Neural cell (in vitro differentiated cells): Measurements from ENCODE around the gene CACNA1C. TPM values are rescaled to one million over a fixed set of nuclear protein-coding genes. Genes with fewer than 3 reads are reported as not detected.

Experiments
- H2AFZ ChIP-seq: fragments of 200-600, 300-800 bp; sonication (generic), shearing (Covaris generic); 2 replicates; pipeline ENCODE4 v1.6.0; 2014; ENCODE audit warnings: low read depth, mild to moderate bottlenecking, antibody characterized with exemption, low read length, moderate library complexity
- H3F3A ChIP-seq: fragments of 200-600 bp; shearing (Covaris generic); 2 replicates; pipeline ENCODE4 v1.6.1; 2016; ENCODE audit warnings: mild to moderate bottlenecking, moderate library complexity, mixed read lengths, antibody characterized with exemption, low read length; ENCODE audit not compliant: insufficient read depth, poor library complexity, severe bottlenecking
- H3K27ac ChIP-seq: fragments of 200-600, 300-800 bp; sonication (generic), shearing (Covaris generic); 2 replicates; pipeline ENCODE4 v1.5.1; 2014; ENCODE audit warnings: mild to moderate bottlenecking, low read length, moderate library complexity
- H3K27me3 ChIP-seq: fragments of 300-800, 200-600 bp; sonication (generic), shearing (Covaris generic); 2 replicates; pipeline ENCODE4 v1.6.0; 2014; ENCODE audit warnings: mild to moderate bottlenecking, low read depth, low read length, moderate library complexity; ENCODE audit not compliant: insufficient read depth
- H3K36me3 ChIP-seq: fragments of 300-800, 200-600 bp; sonication (generic), shearing (Covaris generic); 2 replicates; pipeline ENCODE4 v1.5.1; 2014; ENCODE audit warnings: mild to moderate bottlenecking, antibody characterized with exemption, low read length, moderate library complexity; ENCODE audit not compliant: insufficient read depth
- H3K4me2 ChIP-seq: fragments of 300-800, 200-600 bp; sonication (generic), shearing (Covaris generic); 2 replicates; pipeline ENCODE4 v1.6.0; 2014; ENCODE audit warnings: mild to moderate bottlenecking, low read length
- H3K4me3 ChIP-seq: fragments of 300-800, 200-600 bp; sonication (generic), shearing (Covaris generic); 2 replicates; pipeline ENCODE4 v1.5.1; 2014; ENCODE audit warnings: mild to moderate bottlenecking, low read length, moderate library complexity
- H3K79me2 ChIP-seq: fragments of 200-600 bp; shearing (Covaris generic); replicated peaks from 2 replicates; pipeline ENCODE4 v1.6.0; 2014; ENCODE audit warnings: mild to moderate bottlenecking, low read length, moderate library complexity; ENCODE audit not compliant: insufficient read depth
- H3K9ac ChIP-seq: fragments of 300-800, 200-600 bp; sonication (generic), shearing (Covaris generic); 2 replicates; pipeline ENCODE4 v1.6.1; 2016; ENCODE audit warnings: mild to moderate bottlenecking, low read length, mixed read lengths
- H3K9me2 ChIP-seq: fragments of 200-600 bp; shearing (Covaris generic); 2 replicates; pipeline ENCODE4 v1.6.1; 2016; ENCODE audit warnings: mild to moderate bottlenecking, low read length, mixed read lengths; ENCODE audit not compliant: insufficient read depth
- H3K9me3 ChIP-seq: fragments of 200-600, 300-800 bp; sonication (generic), shearing (Covaris generic); 2 replicates; pipeline ENCODE4 v1.6.1; 2016; ENCODE audit warnings: mild to moderate bottlenecking, mixed run types, low read length, moderate library complexity, mixed read lengths
- H4K20me1 ChIP-seq: fragments of 200-600 bp; shearing (Covaris generic); 2 replicates; pipeline ENCODE4 v1.6.1; 2016; ENCODE audit warnings: mild to moderate bottlenecking, mixed run types; ENCODE audit not compliant: insufficient read depth
- EP300 ChIP-seq: fragments of 450-650 bp; conservative IDR thresholded peaks from 2 replicates; pipeline ENCODE4 v1.6.1; 2014; ENCODE audit warnings: antibody characterized with exemption, mild to moderate bottlenecking, moderate library complexity; ENCODE audit not compliant: poor library complexity, severe bottlenecking
- EZH2 ChIP-seq: fragments of 200-600, 300-800 bp; shearing (Covaris generic), sonication (generic); IDR thresholded peaks from 2 replicates; pipeline ENCODE4 v1.6.1; 2014; ENCODE audit warnings: antibody characterized with exemption, low read length, borderline replicate concordance, mild to moderate bottlenecking; ENCODE audit not compliant: insufficient read depth, poor library complexity, severe bottlenecking
- MXI1 ChIP-seq: fragments of 450-650 bp; conservative IDR thresholded peaks from 2 replicates; pipeline ENCODE4 v1.6.1; 2014; ENCODE audit warnings: antibody characterized with exemption, mild to moderate bottlenecking; ENCODE audit not compliant: poor library complexity, severe bottlenecking
- POLR2AphosphoS5 ChIP-seq: IDR thresholded peaks from 2 replicates; pipeline ENCODE4 v1.6.1; 2012
- RAD21 ChIP-seq: fragments of 450-650 bp; conservative IDR thresholded peaks from 2 replicates; pipeline ENCODE4 v1.6.1; 2014; ENCODE audit warnings: antibody characterized with exemption, mild to moderate bottlenecking, moderate library complexity
- SMC3 ChIP-seq: fragments of 450-650 bp; conservative IDR thresholded peaks from 2 replicates; pipeline ENCODE4 v1.6.1; 2014; ENCODE audit warnings: antibody characterized with exemption, mild to moderate bottlenecking, moderate library complexity; ENCODE audit not compliant: poor library complexity
- TAF1 ChIP-seq: IDR thresholded peaks from 2 replicates; pipeline ENCODE4 v1.6.1; 2012; ENCODE audit warnings: low read depth
- polyA plus RNA-seq: library from polyadenylated mRNA; depleted of rRNA; stranded (reverse); fragments of >200 nt; gene quantifications from 2 replicates; pipeline ENCODE4 v1.2.3, GENCODE V29; 2014
- TF ChIP-seq, protein P1 (sequence below): fragments of 450-650 bp; IDR thresholded peaks from 2 replicates; pipeline ENCODE4 v1.5.1; 2014; ENCODE audit warnings: antibody characterized with exemption, mild to moderate bottlenecking, moderate library complexity; ENCODE audit not compliant: poor library complexity, severe bottlenecking
- TF ChIP-seq, protein P2 (sequence below): IDR thresholded peaks from 2 replicates; pipeline ENCODE4 v1.6.1; 2012; ENCODE audit warnings: borderline replicate concordance

Gene CACNA1C
- polyA plus RNA-seq, 1 donor from 2014 or later = 9.7 TPM

DNA sequence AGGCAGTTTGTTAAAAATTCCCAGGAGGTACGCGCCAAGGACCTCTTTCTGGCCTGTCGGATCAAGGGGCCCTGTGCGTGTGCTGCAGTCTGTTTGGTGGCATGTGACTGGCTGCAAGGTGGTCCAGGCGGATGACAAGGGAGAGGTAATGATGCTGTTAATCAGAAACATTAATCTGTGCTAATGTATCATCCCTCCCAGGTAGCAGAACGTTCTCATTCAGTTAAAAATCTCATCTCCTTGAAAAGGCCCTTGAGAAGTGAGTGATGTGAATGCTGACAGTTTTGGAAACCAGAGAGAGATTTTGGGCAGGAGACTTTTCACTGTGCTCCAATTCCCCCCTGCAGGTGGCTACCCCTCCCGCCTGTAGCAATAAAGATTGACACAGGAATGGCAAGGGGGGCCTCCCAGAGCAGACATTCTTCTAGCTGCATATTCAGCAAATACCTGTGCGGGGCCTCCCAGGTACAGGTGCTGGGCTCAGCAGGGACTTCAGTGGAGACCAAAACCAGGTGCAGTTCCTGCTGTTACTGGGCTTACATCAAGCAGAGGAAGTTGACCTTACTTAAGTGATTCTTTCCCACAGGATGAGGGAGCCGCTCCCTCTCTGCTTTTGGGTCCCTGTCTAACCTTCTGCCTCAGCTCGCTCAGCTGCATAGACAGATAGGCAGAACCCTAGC, 364.8 kb downstream of the CACNA1C start:
- H3K4me2 ChIP-seq = no peak overlapping the region
- no peaks in the 10 kb centered on the region for H3K79me2 ChIP-seq
- H3K27me3 ChIP-seq = no peaks in the 10 kb centered on the region
- no peak overlapping the region for H3K9ac ChIP-seq
- no peaks in the 10 kb centered on the region for H3K9me3 ChIP-seq
- no peaks in the 10 kb centered on the region for H3K9me2 ChIP-seq
- TF ChIP-seq, protein P1, sequence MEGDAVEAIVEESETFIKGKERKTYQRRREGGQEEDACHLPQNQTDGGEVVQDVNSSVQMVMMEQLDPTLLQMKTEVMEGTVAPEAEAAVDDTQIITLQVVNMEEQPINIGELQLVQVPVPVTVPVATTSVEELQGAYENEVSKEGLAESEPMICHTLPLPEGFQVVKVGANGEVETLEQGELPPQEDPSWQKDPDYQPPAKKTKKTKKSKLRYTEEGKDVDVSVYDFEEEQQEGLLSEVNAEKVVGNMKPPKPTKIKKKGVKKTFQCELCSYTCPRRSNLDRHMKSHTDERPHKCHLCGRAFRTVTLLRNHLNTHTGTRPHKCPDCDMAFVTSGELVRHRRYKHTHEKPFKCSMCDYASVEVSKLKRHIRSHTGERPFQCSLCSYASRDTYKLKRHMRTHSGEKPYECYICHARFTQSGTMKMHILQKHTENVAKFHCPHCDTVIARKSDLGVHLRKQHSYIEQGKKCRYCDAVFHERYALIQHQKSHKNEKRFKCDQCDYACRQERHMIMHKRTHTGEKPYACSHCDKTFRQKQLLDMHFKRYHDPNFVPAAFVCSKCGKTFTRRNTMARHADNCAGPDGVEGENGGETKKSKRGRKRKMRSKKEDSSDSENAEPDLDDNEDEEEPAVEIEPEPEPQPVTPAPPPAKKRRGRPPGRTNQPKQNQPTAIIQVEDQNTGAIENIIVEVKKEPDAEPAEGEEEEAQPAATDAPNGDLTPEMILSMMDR = no peak
- no peak overlapping the region for H3K4me3 ChIP-seq
- H4K20me1 ChIP-seq = no peaks in the 10 kb centered on the region
- H2AFZ ChIP-seq = no peak overlapping the region
- H3K27ac ChIP-seq = no peak overlapping the region
- no peaks in the 10 kb centered on the region for H3F3A ChIP-seq
- H3K36me3 ChIP-seq = no peaks in the 10 kb centered on the region

DNA sequence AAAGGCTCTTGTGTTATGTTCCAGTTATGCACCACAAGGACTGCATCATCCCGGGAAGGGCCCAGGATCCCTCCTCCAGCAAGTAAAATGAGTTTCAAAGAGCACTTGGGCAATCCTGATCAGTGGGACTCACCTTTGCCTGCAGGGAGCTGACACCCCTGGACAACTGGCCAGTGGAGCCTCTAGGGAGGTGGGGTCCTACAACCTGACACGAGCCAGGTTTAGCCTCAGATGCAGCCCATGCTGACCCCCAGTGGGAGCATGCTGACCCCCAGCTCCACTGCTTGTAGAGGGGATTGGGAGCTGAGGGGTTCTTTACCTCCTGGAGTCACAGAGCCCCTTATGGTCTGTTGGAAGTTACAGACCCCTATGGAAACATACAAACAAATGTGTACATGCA, 365.8 kb downstream of the CACNA1C start:
- H2AFZ ChIP-seq = no peak overlapping the region
- no peaks in the 10 kb centered on the region for H3K79me2 ChIP-seq
- no peak overlapping the region for H3K4me2 ChIP-seq
- H4K20me1 ChIP-seq = no peaks in the 10 kb centered on the region
- no peaks in the 10 kb centered on the region for H3K9me3 ChIP-seq
- H3K27me3 ChIP-seq = no peaks in the 10 kb centered on the region
- no peak overlapping the region for H3K27ac ChIP-seq
- TF ChIP-seq TAF1 (no peak), RAD21 (no peak), MXI1 (no peak), POLR2AphosphoS5 (no peak), SMC3 (no peak), EZH2 (no peak), EP300 (no peak)
- TF ChIP-seq, protein P2, sequence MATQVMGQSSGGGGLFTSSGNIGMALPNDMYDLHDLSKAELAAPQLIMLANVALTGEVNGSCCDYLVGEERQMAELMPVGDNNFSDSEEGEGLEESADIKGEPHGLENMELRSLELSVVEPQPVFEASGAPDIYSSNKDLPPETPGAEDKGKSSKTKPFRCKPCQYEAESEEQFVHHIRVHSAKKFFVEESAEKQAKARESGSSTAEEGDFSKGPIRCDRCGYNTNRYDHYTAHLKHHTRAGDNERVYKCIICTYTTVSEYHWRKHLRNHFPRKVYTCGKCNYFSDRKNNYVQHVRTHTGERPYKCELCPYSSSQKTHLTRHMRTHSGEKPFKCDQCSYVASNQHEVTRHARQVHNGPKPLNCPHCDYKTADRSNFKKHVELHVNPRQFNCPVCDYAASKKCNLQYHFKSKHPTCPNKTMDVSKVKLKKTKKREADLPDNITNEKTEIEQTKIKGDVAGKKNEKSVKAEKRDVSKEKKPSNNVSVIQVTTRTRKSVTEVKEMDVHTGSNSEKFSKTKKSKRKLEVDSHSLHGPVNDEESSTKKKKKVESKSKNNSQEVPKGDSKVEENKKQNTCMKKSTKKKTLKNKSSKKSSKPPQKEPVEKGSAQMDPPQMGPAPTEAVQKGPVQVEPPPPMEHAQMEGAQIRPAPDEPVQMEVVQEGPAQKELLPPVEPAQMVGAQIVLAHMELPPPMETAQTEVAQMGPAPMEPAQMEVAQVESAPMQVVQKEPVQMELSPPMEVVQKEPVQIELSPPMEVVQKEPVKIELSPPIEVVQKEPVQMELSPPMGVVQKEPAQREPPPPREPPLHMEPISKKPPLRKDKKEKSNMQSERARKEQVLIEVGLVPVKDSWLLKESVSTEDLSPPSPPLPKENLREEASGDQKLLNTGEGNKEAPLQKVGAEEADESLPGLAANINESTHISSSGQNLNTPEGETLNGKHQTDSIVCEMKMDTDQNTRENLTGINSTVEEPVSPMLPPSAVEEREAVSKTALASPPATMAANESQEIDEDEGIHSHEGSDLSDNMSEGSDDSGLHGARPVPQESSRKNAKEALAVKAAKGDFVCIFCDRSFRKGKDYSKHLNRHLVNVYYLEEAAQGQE = no peak
- TF ChIP-seq, protein P1 = no peak
- no peaks in the 10 kb centered on the region for H3K9me2 ChIP-seq
- H3F3A ChIP-seq = no peaks in the 10 kb centered on the region
- no peaks in the 10 kb centered on the region for H3K36me3 ChIP-seq
- no peak overlapping the region for H3K4me3 ChIP-seq
- H3K9ac ChIP-seq = no peak overlapping the region
